Measurements from ENCODE around the gene RAD51B. TPM values are rescaled to one million over a fixed set of nuclear protein-coding genes. Genes with fewer than 3 reads are reported as not detected.
"Not testable (repeated sequence)": the region's sequence is repeated elsewhere in the genome, so short reads cannot be mapped to it uniquely, and the experiment has no call there.

Gene RAD51B
- polyA plus RNA-seq, 1 experiment, result 6.6 TPM

GRCh38 chr14:68094158-68094557, 274.6 kb downstream of the RAD51B start:
- no peak for DNase-seq (ENCODE audit: low read depth, low spot score)
- no peak for TF ChIP-seq CTCF (IDR thresholded peaks at IDR 0.05; ENCODE audit: low read depth, low read length)
- ChIA-PET CTCF (no interaction called here), POLR2A (no interaction called here)
- Histone ChIP-seq H3K9me3 (ENCODE audit: control insufficient read depth, insufficient read depth, low read length) (no peaks in the 10 kb centered on the region), H3K27me3 (ENCODE audit: control insufficient read depth, insufficient read depth, low read length) (no peaks in the 10 kb centered on the region), H3K27ac (ENCODE audit: low read depth, low read length) (no peak overlapping the region), H3K4me3 (ENCODE audit: low read depth, low read length) (no peak overlapping the region)

- H3K27me3 ChIP-seq (ENCODE audit: control insufficient read depth, insufficient read depth, low read length), result no peaks in the 10 kb centered on the region
- ChIA-PET CTCF (no interaction called here), POLR2A (interaction anchor here (0.7 kb wide), 1 partner anchor 77 kb away, joined by 3 read pairs; no protein-coding TSS in a partner anchor)
- H3K4me3 ChIP-seq (ENCODE audit: low read depth, low read length), result no peak overlapping the region
- no peaks in the 10 kb centered on the region for H3K9me3 ChIP-seq (ENCODE audit: control insufficient read depth, insufficient read depth, low read length)
- TF ChIP-seq CTCF (IDR thresholded peaks at IDR 0.05; ENCODE audit: low read depth, low read length), result no peak
- H3K27ac ChIP-seq (ENCODE audit: low read depth, low read length), result no peak overlapping the region
- DNase-seq (ENCODE audit: low read depth, low spot score), result no peak
Measured at GRCh38 chr14:68094752-68095151, 275.2 kb downstream of the RAD51B start.

- no peak for DNase-seq (ENCODE audit: low read depth, low spot score)
- H3K9me3 ChIP-seq (ENCODE audit: control insufficient read depth, insufficient read depth, low read length), result peaks cover 12% of the 10 kb centered on the region
- no peak for TF ChIP-seq CTCF (IDR thresholded peaks at IDR 0.05; ENCODE audit: low read depth, low read length)
- no peak overlapping the region for H3K4me3 ChIP-seq (ENCODE audit: low read depth, low read length)
- H3K27me3 ChIP-seq (ENCODE audit: control insufficient read depth, insufficient read depth, low read length), result no peaks in the 10 kb centered on the region
- POLR2A ChIA-PET, result no interaction called here
- CTCF ChIA-PET, result no interaction called here
- H3K27ac ChIP-seq (ENCODE audit: low read depth, low read length), result no peak overlapping the region
Measured at GRCh38 chr14:68097727-68098126, 278.1 kb downstream of the RAD51B start.

- no peak for TF ChIP-seq CTCF (IDR thresholded peaks at IDR 0.05; ENCODE audit: low read depth, low read length)
- Histone ChIP-seq H3K27ac (ENCODE audit: low read depth, low read length) (no peak overlapping the region), H3K9me3 (ENCODE audit: control insufficient read depth, insufficient read depth, low read length) (peaks cover 12% of the 10 kb centered on the region), H3K4me3 (ENCODE audit: low read depth, low read length) (no peak overlapping the region), H3K27me3 (ENCODE audit: control insufficient read depth, insufficient read depth, low read length) (no peaks in the 10 kb centered on the region)
- POLR2A ChIA-PET, result no interaction called here
- no peak for DNase-seq (ENCODE audit: low read depth, low spot score)
- CTCF ChIA-PET, result no interaction called here
Measured at GRCh38 chr14:68098834-68099233, 279.3 kb downstream of the RAD51B start.

GRCh38 chr14:68099495-68100045, 280.0 kb downstream of the RAD51B start:
- CTCF ChIA-PET, result no interaction called here
- no peak for DNase-seq (ENCODE audit: low read depth, low spot score)
- POLR2A ChIA-PET, result no interaction called here
- H3K4me3 ChIP-seq (ENCODE audit: low read depth, low read length), result no peak overlapping the region
- H3K27me3 ChIP-seq (ENCODE audit: control insufficient read depth, insufficient read depth, low read length), result no peaks in the 10 kb centered on the region
- no peak for TF ChIP-seq CTCF (IDR thresholded peaks at IDR 0.05; ENCODE audit: low read depth, low read length)
- peaks cover 12% of the 10 kb centered on the region for H3K9me3 ChIP-seq (ENCODE audit: control insufficient read depth, insufficient read depth, low read length)
- no peak overlapping the region for H3K27ac ChIP-seq (ENCODE audit: low read depth, low read length)

GRCh38 chr14:68101715-68102301, 282.2 kb downstream of the RAD51B start:
- POLR2A ChIA-PET; DNase-seq (ENCODE audit: low read depth, low spot score); CTCF ChIA-PET; H3K4me3 ChIP-seq (ENCODE audit: low read depth, low read length); H3K27ac ChIP-seq (ENCODE audit: low read depth, low read length); H3K27me3 ChIP-seq (ENCODE audit: control insufficient read depth, insufficient read depth, low read length): not testable (repeated sequence)
- peaks cover 12% of the 10 kb centered on the region for H3K9me3 ChIP-seq (ENCODE audit: control insufficient read depth, insufficient read depth, low read length)

Data from AG04450 (cell line).